NAMALWA (cell line): ENCODE data around the gene HOXC10.

Experiments used
- DNase-seq: peaks from one replicate; pipeline ENCODE4 v3.0.0-alpha.2; 2015; ENCODE audit warnings: low spot score

Gene HOXC10

GRCh38 chr12:54004063-54004840 lies 19.3 kb downstream of the HOXC10 start:
- DNase-seq: no peak

GRCh38 chr12:54004841-54005530 lies 20.0 kb downstream of the HOXC10 start:
- no peak for DNase-seq

GRCh38 chr12:54005531-54005852 lies 20.5 kb downstream of the HOXC10 start:
- DNase-seq: no peak

- DNase-seq: peak; percentile 88
These were observed 21.1 kb downstream of the HOXC10 start for GRCh38 chr12:54005853-54006558.

- DNase-seq: no peak
These were observed 21.7 kb downstream of the HOXC10 start for GRCh38 chr12:54006559-54007220.

GRCh38 chr12:54007538-54008259 lies 22.8 kb downstream of the HOXC10 start:
- DNase-seq: no peak

GRCh38 chr12:54008260-54008552 lies 23.3 kb downstream of the HOXC10 start:
- no peak for DNase-seq

GRCh38 chr12:54009171-54010052 lies 24.5 kb downstream of the HOXC10 start:
- no peak for DNase-seq

GRCh38 chr12:54010053-54010971 lies 25.4 kb downstream of the HOXC10 start:
- DNase-seq: no peak

- DNase-seq: no peak
These were observed 26.2 kb downstream of the HOXC10 start for GRCh38 chr12:54010972-54011664.

GRCh38 chr12:54011665-54012532 lies 27.0 kb downstream of the HOXC10 start:
- DNase-seq: no peak

- no peak for DNase-seq
These were observed 27.9 kb downstream of the HOXC10 start for GRCh38 chr12:54012631-54013409.

- DNase-seq: no peak
These were observed 29.6 kb downstream of the HOXC10 start for GRCh38 chr12:54014377-54015017.

- DNase-seq: no peak
These were observed 30.3 kb downstream of the HOXC10 start for GRCh38 chr12:54015018-54015931.

GRCh38 chr12:54016051-54016450 lies 31.1 kb downstream of the HOXC10 start:
- DNase-seq: no peak

- no peak for DNase-seq
These were observed 31.6 kb downstream of the HOXC10 start for GRCh38 chr12:54016478-54016964.
